Skeletal muscle satellite cell (primary cell): ENCODE results near the gene SRSF12.
"Not testable (repeated sequence)": the region's sequence is repeated elsewhere in the genome, so short reads cannot be mapped to it uniquely, and the experiment has no call there.

Experiments
- H3K27me3 ChIP-seq: 2 replicates; pipeline ENCODE4 v1.7.0; 2013; ENCODE audit warnings: low read length; ENCODE audit not compliant: control insufficient read depth, insufficient read depth
- H3K36me3 ChIP-seq: 2 replicates; pipeline ENCODE4 v1.7.0; 2013; ENCODE audit warnings: mild to moderate bottlenecking, control low read depth, low read length; ENCODE audit not compliant: insufficient read depth
- H3K4me1 ChIP-seq: 2 replicates; pipeline ENCODE4 v1.7.0; 2013; ENCODE audit warnings: low read length; ENCODE audit not compliant: control insufficient read depth, insufficient read depth
- H3K4me2 ChIP-seq: 2 replicates; pipeline ENCODE4 v1.7.0; 2013; ENCODE audit warnings: mild to moderate bottlenecking, low read length
- H3K4me3 ChIP-seq: 2 replicates; pipeline ENCODE4 v1.7.0; 2013; ENCODE audit warnings: low read length
- H3K9ac ChIP-seq: 2 replicates; pipeline ENCODE4 v1.7.0; 2013; ENCODE audit warnings: mild to moderate bottlenecking, low read depth, low read length, moderate library complexity
- H3K9me3 ChIP-seq: replicated peaks from 2 replicates; pipeline ENCODE4 v1.7.0; 2013; ENCODE audit warnings: mild to moderate bottlenecking, control low read depth, low read length

The SRSF12 gene

DNA sequence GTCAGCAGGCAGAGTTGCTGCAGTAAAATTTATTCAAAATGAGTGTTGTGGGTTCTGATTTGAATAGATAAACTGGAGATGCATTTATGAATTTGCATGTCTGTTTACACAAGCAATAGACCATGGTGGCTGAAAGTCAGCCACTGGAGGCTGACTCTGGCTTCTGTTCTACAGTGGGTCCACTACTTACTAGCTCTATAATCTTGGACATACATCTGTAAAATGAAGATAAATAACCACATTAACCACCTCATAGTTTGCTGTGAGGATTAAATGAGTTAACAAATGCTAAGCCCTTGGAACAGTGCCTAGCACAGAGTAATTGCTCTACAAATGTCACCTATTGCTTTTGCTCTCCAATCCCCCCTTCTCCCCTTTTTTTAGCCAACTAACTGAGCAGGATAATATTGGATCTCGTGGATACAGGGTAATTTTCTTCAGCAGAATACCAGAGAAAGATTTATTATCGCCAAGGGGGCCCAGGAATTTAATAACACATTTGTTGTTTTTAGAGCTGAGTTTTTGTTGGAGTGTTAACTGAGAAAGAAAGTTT is 26.6 kb upstream of the SRSF12 start:
- Histone ChIP-seq H3K4me3 (no peak overlapping the region), H3K4me2 (no peak overlapping the region), H3K36me3 (no peaks in the 10 kb centered on the region), H3K27me3 (peaks cover 14% of the 10 kb centered on the region), H3K4me1 (peaks cover 4% of the 10 kb centered on the region), H3K9me3 (no peaks in the 10 kb centered on the region), H3K9ac (no peak overlapping the region)

DNA sequence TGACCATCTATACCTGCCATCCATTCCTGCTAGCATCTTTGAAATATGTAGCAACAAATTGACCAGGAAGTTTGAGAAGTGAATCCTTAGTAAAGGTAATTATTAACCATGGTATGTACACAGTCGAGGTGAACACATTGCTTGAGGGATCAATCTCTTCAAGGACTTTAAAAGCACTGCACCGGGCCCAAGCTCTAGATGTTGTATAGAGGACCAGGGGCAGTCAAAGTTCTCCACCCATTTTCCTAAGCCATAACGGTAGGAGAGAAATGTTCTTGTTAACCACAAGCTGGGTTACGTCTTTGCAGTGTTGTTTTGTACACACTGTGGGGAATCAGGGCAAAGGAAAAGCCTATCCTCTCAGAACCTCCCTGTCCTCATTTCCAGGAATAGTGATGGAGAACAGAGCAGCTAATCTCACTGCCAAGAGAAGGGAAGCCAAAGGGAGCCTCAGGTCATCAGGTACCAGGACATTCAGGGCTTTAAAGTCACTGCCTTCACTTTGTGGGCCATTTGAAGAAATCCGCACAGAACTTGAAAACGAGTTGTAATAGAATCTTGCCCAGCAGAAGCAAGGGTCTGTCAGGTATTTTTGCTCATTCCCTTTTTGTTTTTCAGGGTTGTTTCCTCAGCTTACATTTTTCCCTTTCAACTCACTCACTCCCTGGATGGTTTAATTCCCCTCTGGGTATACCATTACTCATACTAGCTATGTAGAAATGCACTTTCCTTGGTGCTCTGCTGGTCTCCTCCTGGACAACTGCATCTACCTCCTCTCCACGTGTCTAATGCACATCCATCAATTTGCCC is 22.7 kb upstream of the SRSF12 start:
- H3K4me3 ChIP-seq = no peak overlapping the region
- H3K36me3 ChIP-seq = no peaks in the 10 kb centered on the region
- H3K9ac ChIP-seq = no peak overlapping the region
- H3K9me3 ChIP-seq = no peaks in the 10 kb centered on the region
- no peak overlapping the region for H3K4me2 ChIP-seq
- H3K27me3 ChIP-seq = peaks cover 14% of the 10 kb centered on the region
- H3K4me1 ChIP-seq = no peaks in the 10 kb centered on the region

DNA sequence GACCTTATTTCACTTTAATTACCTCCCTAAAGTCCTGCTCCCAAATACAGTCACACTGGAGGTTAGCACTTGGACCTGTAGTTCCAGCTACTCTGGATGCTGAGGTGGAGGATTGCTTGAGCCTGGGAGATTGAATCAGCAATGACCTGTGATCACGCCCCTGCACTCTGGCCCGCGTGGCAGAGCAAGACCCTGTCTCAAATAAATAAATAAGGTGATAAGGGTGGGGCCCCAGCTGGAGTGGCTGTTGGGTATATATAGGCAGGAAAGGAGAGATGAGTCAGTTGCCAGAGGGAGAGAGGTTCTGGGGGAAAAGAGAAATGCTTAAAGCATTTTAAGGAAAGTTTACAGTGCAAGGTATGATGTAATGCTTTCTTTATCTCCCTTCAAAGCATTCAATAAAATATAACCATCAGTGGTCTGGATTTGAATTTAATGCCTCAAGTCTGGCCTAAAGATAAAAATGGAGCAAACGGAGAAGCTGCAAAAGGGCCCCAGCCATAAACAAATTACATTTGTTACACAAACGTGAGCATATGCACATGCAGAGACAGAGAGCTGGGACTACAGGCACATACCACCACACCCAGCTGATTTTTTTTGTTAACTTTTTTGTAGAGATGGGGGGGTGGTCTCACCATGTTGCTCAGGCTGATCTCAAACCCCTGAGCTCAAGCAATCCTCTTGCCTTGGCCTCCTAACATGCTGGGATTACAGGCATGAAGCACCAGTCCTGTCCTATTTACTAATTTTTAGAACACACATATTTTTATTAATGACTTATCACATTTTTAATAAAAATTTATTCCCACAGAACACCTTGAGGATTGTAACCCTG is 21.9 kb upstream of the SRSF12 start:
- no peaks in the 10 kb centered on the region for H3K9me3 ChIP-seq
- no peak overlapping the region for H3K4me3 ChIP-seq
- H3K27me3 ChIP-seq = peaks cover 11% of the 10 kb centered on the region

DNA sequence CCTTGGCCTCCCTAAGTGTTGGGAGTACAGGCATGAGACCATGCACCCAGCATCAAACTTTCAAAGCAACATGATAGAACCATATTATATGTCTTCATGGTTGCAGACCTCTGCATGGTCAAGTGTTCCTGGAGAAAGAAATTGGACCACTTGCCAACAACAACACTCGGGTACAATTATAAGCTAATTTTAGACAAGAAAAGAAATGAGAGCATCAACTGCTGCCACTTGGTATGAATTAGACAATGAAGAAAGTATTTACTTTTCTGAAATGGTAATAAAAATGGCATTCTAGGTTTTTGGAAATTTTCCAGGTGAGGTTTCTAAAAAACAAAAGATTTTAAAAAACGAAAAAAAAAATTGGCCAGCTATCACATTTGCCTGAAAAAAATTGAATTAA is 20.3 kb upstream of the SRSF12 start:
- no peaks in the 10 kb centered on the region for H3K4me1 ChIP-seq
- no peaks in the 10 kb centered on the region for H3K9me3 ChIP-seq

More for the DNA sequence above, 21.9 kb upstream of the SRSF12 start:
- Histone ChIP-seq H3K4me1 (no peaks in the 10 kb centered on the region), H3K4me2 (no peak overlapping the region), H3K9ac (no peak overlapping the region), H3K36me3 (no peaks in the 10 kb centered on the region)

DNA sequence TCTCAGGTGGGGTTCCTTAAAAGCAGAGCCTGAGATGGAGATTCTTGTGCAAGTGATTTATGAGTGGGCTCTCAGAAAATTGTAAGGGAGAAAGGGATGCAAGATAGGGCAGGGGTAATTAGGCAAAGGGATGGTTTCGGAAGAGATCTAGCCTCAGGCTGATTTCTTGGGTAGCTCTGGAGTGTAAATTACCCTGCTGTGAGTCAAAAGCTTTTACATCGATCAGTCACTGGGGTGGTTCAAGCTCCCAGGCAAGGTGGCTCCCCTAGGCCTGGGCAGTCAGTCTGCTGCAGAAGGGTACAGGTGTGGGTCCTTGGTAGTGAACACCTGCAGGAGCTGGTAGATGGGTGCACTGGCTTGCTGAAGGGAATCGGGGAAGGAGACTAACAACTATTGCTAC is 16.9 kb upstream of the SRSF12 start:
- Histone ChIP-seq H3K4me3 (no peak overlapping the region), H3K9ac (no peak overlapping the region), H3K4me2 (no peak overlapping the region), H3K27me3 (peaks cover 7% of the 10 kb centered on the region), H3K36me3 (no peaks in the 10 kb centered on the region), H3K9me3 (no peaks in the 10 kb centered on the region), H3K4me1 (no peaks in the 10 kb centered on the region)

More for the DNA sequence above, 20.3 kb upstream of the SRSF12 start:
- no peak overlapping the region for H3K9ac ChIP-seq
- peaks cover 9% of the 10 kb centered on the region for H3K27me3 ChIP-seq
- no peak overlapping the region for H3K4me2 ChIP-seq
- H3K36me3 ChIP-seq = no peaks in the 10 kb centered on the region
- no peak overlapping the region for H3K4me3 ChIP-seq

- Histone ChIP-seq H3K9ac (no peak overlapping the region), H3K9me3 (no peaks in the 10 kb centered on the region), H3K4me3 (no peak overlapping the region), H3K4me1 (no peaks in the 10 kb centered on the region), H3K36me3 (no peaks in the 10 kb centered on the region), H3K27me3 (peaks cover 7% of the 10 kb centered on the region), H3K4me2 (no peak overlapping the region)
These were observed 16.1 kb upstream of the SRSF12 start for GRCh38 chr6:89133981-89134380.

- no peak overlapping the region for H3K4me3 ChIP-seq
- H3K4me2 ChIP-seq = no peak overlapping the region
- no peaks in the 10 kb centered on the region for H3K4me1 ChIP-seq
- H3K27me3 ChIP-seq = peaks cover 7% of the 10 kb centered on the region
- H3K36me3 ChIP-seq = no peaks in the 10 kb centered on the region
- no peaks in the 10 kb centered on the region for H3K9me3 ChIP-seq
- no peak overlapping the region for H3K9ac ChIP-seq
These were observed 14.2 kb upstream of the SRSF12 start for GRCh38 chr6:89132057-89132456.

DNA sequence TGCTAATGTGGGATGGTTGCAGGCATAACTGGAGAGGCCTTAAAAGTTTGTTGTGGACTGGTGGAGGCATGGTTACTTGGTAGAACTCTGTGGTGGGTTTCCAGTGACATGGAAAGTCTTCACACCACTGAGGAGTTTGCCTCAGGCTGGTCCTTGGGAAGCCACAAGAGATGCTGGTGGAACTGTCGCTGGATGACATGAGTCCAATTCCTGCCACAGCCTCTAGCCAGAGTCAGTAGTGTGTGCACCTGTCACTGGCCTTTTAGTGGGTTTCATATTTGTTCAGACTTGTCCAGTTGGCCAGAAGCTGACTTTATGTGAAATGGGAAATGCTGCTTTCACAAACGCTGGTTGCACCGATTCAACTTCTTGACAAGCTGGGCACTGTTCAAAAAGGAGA is 13.7 kb upstream of the SRSF12 start:
- H3K36me3 ChIP-seq = no peaks in the 10 kb centered on the region
- H3K4me1 ChIP-seq = no peaks in the 10 kb centered on the region
- H3K4me2 ChIP-seq = no peak overlapping the region
- no peak overlapping the region for H3K4me3 ChIP-seq
- H3K9ac ChIP-seq = no peak overlapping the region
- no peaks in the 10 kb centered on the region for H3K9me3 ChIP-seq
- peaks cover 7% of the 10 kb centered on the region for H3K27me3 ChIP-seq

- H3K9ac ChIP-seq, H3K4me1 ChIP-seq, H3K4me3 ChIP-seq, H3K36me3 ChIP-seq, H3K9me3 ChIP-seq, H3K4me2 ChIP-seq, H3K27me3 ChIP-seq: not testable (repeated sequence)
These were observed 10.4 kb upstream of the SRSF12 start for GRCh38 chr6:89128256-89128671.

DNA sequence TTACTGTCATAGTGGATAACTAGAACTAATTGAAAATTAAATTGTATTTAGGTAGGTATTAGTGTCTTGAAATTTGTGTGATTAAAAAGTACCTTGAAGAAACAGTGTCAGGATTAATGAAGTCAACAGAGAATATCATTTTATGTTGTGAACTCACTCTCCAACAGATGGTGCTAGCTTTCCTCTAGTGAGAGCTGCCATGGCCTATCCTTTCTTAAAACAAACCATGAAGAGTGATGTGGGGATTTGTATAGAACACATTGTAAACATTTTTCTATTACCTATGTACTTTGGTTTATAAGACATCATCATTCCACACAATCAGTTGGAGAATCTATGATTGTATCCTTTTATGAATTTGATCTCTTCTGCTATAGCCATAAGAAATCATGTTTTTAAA is 4.8 kb upstream of the SRSF12 start:
- H3K27me3 ChIP-seq = peaks cover 23% of the 10 kb centered on the region
- no peak overlapping the region for H3K4me3 ChIP-seq
- no peaks in the 10 kb centered on the region for H3K36me3 ChIP-seq
- no peak overlapping the region for H3K9ac ChIP-seq
- no peaks in the 10 kb centered on the region for H3K4me1 ChIP-seq
- no peak overlapping the region for H3K4me2 ChIP-seq
- H3K9me3 ChIP-seq = no peaks in the 10 kb centered on the region

DNA sequence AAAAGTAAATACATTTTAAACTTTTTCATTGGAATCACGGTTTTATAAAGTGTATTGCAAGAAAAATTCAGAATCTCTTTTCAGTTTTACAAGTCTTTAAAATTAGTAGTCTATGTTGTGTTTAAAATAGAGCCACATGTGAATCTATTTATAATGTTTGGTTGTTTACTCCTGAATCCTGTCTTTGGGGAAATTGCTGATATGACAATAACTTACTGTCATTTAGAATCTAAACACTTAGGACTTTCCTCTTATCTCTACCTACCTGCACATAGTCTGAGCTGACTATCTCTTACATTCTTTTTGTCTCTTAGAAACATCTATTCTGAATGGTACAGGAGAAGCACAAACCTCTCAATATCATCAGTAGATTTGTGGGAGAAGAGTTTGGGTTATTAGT is 4.1 kb upstream of the SRSF12 start:
- Histone ChIP-seq H3K27me3 (peaks cover 28% of the 10 kb centered on the region), H3K9me3 (no peaks in the 10 kb centered on the region)

More for the DNA sequence above, 4.1 kb upstream of the SRSF12 start:
- Histone ChIP-seq H3K9ac (no peak overlapping the region), H3K4me1 (peaks cover 4% of the 10 kb centered on the region), H3K4me3 (no peak overlapping the region), H3K4me2 (no peak overlapping the region), H3K36me3 (no peaks in the 10 kb centered on the region)
